Mesendoderm (in vitro differentiated cells): Measurements from ENCODE around the gene ATP1A4.

ENCODE experiments used
- DNase-seq: peaks from one replicate; pipeline ENCODE4 v3.0.0; 2013
- H2AK5ac ChIP-seq: 2 replicates; pipeline ENCODE4 v1.6.1; 2013; ENCODE audit warnings: low read length, inconsistent platforms
- H2BK120ac ChIP-seq: 2 replicates; pipeline ENCODE4 v1.6.1; 2013; ENCODE audit warnings: low read depth, mild to moderate bottlenecking, low read length, moderate library complexity, mixed read lengths
- H2BK15ac ChIP-seq: replicated peaks from 2 replicates; pipeline ENCODE4 v1.6.1; 2013; ENCODE audit warnings: low read depth, mild to moderate bottlenecking, moderate library complexity
- H2BK5ac ChIP-seq: 2 replicates; pipeline ENCODE4 v1.6.1; 2013; ENCODE audit warnings: low read length, inconsistent platforms
- H3K18ac ChIP-seq: 2 replicates; pipeline ENCODE4 v1.6.1; 2013; ENCODE audit warnings: mild to moderate bottlenecking, low read length, mixed read lengths
- H3K23ac ChIP-seq: one replicate; pipeline ENCODE4 v1.6.1; 2013; ENCODE audit warnings: low read length
- H3K27ac ChIP-seq: 2 replicates; pipeline ENCODE4 v1.5.1; 2013; ENCODE audit warnings: low read depth, mild to moderate bottlenecking, inconsistent platforms, low read length, moderate library complexity
- H3K27me3 ChIP-seq: 2 replicates; pipeline ENCODE4 v1.6.1; 2013; ENCODE audit warnings: low read length, control low read depth, mild to moderate bottlenecking, inconsistent platforms; ENCODE audit not compliant: insufficient read depth, poor library complexity
- H3K36me3 ChIP-seq: 2 replicates; pipeline ENCODE4 v1.6.1; 2013; ENCODE audit warnings: low read length, inconsistent platforms; ENCODE audit not compliant: control insufficient read depth, insufficient read depth
- H3K4ac ChIP-seq: one replicate; pipeline ENCODE4 v1.6.1; 2013; ENCODE audit warnings: low read depth, mild to moderate bottlenecking, low read length, moderate library complexity
- H3K4me1 ChIP-seq: 2 replicates; pipeline ENCODE4 v1.6.1; 2013; ENCODE audit warnings: low read depth, low read length, inconsistent platforms; ENCODE audit not compliant: control insufficient read depth
- H3K4me2 ChIP-seq: 2 replicates; pipeline ENCODE4 v1.6.1; 2013; ENCODE audit warnings: low read length
- H3K4me3 ChIP-seq: 2 replicates; pipeline ENCODE4 v1.5.1; 2013; ENCODE audit warnings: mild to moderate bottlenecking, low read length
- H3K56ac ChIP-seq: one replicate; pipeline ENCODE4 v1.6.1; 2013; ENCODE audit warnings: low read length
- H3K79me1 ChIP-seq: 2 replicates; pipeline ENCODE4 v1.6.1; 2013; ENCODE audit warnings: low read length, inconsistent platforms
- H3K79me2 ChIP-seq: 2 replicates; pipeline ENCODE4 v1.6.1; 2013; ENCODE audit warnings: mild to moderate bottlenecking, low read length; ENCODE audit not compliant: control insufficient read depth, insufficient read depth
- H3K9ac ChIP-seq: 2 replicates; pipeline ENCODE4 v1.6.1; 2013; ENCODE audit warnings: low read length, inconsistent platforms
- H4K5ac ChIP-seq: one replicate; pipeline ENCODE4 v1.6.1; 2013; ENCODE audit warnings: low read length
- H4K8ac ChIP-seq: one replicate; pipeline ENCODE4 v1.6.1; 2013; ENCODE audit warnings: low read depth, mild to moderate bottlenecking, control low read depth, low read length, moderate library complexity
- WGBS: extraction: QIAGEN DNeasy Blood & Tissue Kit; methylation state at CpG from one replicate; pipeline ENCODE4 v1.1.7; 2013; ENCODE audit warnings: low lambda C conversion rate, missing lambda C conversion rate; ENCODE audit not compliant: insufficient coverage; ENCODE audit errors: extremely low coverage; 5-methylcytosine and 5-hydroxymethylcytosine counted together

ATP1A4 gene

DNA sequence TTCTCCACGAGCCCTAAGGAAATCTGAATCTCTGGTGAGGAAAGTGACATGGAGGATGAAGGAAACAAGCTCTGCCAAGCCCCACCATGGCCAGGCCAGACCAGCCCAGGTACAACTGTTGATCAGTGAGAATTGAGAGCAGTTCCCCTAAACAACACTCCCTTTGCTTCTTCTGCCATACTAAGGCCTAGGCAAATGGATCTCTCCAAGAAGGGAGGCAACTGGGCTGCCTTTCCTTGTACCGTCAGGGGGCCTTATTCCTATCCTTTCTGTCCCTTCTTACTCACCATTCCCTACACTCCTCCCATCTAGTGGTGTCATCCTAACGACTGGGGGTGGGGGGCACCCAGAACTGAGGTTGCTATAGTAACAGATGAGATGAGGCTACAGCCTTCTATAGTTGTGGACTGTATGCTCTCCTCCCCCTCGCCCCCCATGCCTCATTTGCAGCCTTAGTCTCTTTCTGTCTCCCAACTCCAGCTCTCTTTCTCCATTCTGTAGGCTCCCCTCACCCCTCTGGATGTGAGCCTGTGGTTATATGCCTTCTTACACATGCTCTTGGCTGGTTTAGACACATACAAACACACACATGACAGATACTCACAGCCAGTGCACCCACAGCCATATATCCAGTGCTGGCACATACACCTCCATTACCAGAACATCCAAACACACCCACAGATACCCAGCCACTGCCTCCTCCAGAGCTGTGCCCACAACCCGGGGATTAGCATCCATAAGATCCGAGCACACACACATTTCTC lies 57.3 kb downstream of the ATP1A4 start:
- Histone ChIP-seq H3K4ac (no peak overlapping the region), H4K8ac (no peak overlapping the region), H3K79me1 (peaks cover 35% of the 10 kb centered on the region), H3K27me3 (no peaks in the 10 kb centered on the region), H3K18ac (no peak overlapping the region), H2BK120ac (no peak overlapping the region), H3K56ac (peak overlapping the region; percentile 8), H3K23ac (no peak overlapping the region), H2BK5ac (no peak overlapping the region), H3K79me2 (peaks cover 53% of the 10 kb centered on the region), H2AK5ac (no peak overlapping the region), H4K5ac (no peak overlapping the region), H3K4me3 (no peak overlapping the region), H3K9ac (no peak overlapping the region), H2BK15ac (no peak overlapping the region), H3K27ac (no peak overlapping the region), H3K4me2 (no peak overlapping the region), H3K4me1 (peaks cover 25% of the 10 kb centered on the region), H3K36me3 (peaks cover 15% of the 10 kb centered on the region)
- WGBS: no CpG with 5 or more reads among the region's 6 CpGs
- no peak for DNase-seq

DNA sequence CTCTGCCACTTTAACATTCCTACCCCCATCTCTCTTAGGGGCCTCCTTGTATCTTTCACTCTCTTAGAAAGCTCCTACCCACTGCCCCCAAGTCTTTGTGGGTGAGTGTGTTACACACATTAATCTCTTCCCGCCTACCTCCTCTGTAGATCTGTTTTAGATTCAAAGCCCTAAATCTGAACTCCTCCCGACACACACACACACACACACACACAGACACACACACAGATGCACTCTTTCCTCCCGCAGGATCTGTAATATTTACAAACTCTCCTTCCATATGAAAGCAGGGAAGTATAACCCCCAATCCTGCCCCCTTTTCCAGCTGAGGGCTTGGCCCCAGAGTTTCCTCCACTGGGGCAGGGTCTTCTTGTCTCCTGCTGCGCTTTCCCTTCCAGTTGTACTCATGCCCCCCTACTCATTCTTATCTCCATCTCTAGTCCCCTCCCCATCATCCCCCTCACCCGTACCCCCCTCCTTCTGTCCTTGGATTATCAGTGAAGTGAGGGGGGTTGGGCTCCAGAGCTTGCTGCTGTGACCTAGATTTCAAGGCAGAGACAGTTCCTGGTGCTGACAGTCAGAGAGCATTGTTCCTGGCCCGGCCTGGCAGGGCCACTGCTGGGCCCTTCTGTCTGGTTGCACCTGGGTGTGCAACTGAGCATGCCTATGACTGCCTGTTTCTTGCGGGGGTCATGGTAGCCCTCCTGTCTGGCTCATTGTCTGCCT lies 58.1 kb downstream of the ATP1A4 start:
- Histone ChIP-seq H3K36me3 (peaks cover 19% of the 10 kb centered on the region), H3K18ac (no peak overlapping the region), H3K9ac (peak overlapping the region; percentile 12), H3K27ac (no peak overlapping the region), H2BK120ac (no peak overlapping the region), H3K4me3 (no peak overlapping the region), H2AK5ac (no peak overlapping the region), H4K5ac (no peak overlapping the region), H3K4me2 (no peak overlapping the region), H4K8ac (no peak overlapping the region), H3K79me2 (peaks cover 53% of the 10 kb centered on the region), H3K4ac (no peak overlapping the region), H3K56ac (peak overlapping the region; percentile 44), H2BK15ac (no peak overlapping the region), H3K27me3 (no peaks in the 10 kb centered on the region), H3K23ac (no peak overlapping the region), H3K79me1 (peaks cover 35% of the 10 kb centered on the region), H3K4me1 (peaks cover 25% of the 10 kb centered on the region), H2BK5ac (no peak overlapping the region)
- peak; percentile 68 for DNase-seq
- no CpG with 5 or more reads among the region's 7 CpGs for WGBS

DNA sequence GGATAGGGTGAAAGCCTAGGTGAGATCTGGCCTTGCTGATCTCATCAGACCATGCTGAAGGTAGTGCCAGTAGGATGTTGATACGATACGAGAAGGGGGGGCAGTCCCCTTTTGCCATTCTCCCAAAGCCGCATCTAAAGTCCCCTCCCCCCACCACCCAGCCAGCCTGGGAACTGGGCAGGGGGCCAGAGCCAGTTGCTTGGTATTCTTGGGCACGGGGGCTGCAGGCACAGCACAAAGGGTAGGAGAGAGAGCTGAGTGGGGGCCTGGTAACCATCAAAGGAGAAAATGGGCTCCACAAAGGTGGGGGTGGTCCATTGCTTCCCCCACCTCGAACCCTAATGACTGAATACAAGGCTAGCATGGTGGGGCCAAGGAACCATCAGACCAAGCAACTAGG lies 59.2 kb downstream of the ATP1A4 start:
- no peak for DNase-seq
- no peak overlapping the region for H3K4me3 ChIP-seq
- no CpG with 5 or more reads among the region's 5 CpGs for WGBS

DNA sequence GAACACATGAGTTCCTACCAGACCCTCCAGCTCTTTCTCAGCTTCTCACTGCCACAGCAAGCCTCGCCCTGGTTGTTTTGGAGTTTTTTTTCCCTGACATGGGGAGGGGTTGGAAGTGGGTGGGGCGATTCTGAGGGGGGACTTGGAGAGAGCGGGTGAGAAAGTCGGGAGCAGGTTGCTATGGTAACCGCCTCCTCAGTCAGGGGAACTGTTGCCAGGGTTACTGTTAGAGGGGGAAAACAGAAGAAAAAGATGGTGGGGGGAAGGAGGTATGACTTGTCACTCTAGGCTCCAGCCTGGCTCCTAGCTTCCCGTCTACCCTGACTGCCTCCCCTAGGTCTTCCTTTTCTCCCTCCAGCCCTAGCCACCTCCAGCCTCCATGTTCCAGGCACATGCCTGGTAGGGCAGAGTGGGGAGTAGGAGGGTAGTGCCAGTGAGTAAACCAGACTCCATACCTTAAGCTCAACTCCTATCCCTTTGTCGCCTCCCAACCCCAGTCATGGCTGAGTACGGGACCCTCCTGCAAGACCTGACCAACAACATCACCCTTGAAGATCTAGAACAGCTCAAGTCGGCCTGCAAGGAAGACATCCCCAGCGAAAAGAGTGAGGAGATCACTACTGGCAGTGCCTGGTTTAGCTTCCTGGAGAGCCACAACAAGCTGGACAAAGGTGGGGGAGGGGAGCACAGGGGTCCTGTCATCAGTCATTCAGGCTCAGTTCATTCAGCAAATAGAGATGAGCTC lies 59.8 kb downstream of the ATP1A4 start:
- no peak overlapping the region for H2BK5ac ChIP-seq
- H3K9ac ChIP-seq: no peak overlapping the region
- no peak overlapping the region for H3K56ac ChIP-seq
- H3K23ac ChIP-seq: no peak overlapping the region
- no CpG with 5 or more reads among the region's 10 CpGs for WGBS
- H2AK5ac ChIP-seq: no peak overlapping the region
- H3K18ac ChIP-seq: no peak overlapping the region
- no peaks in the 10 kb centered on the region for H3K27me3 ChIP-seq
- H3K27ac ChIP-seq: no peak overlapping the region
- H2BK15ac ChIP-seq: no peak overlapping the region
- H2BK120ac ChIP-seq: no peak overlapping the region
- H4K5ac ChIP-seq: no peak overlapping the region
- H3K79me2 ChIP-seq: peaks cover 43% of the 10 kb centered on the region
- no peak overlapping the region for H3K4me2 ChIP-seq
- H3K79me1 ChIP-seq: peaks cover 29% of the 10 kb centered on the region
- H3K4me1 ChIP-seq: peaks cover 21% of the 10 kb centered on the region
- peak; percentile 77 for DNase-seq
- no peak overlapping the region for H3K4me3 ChIP-seq
- H4K8ac ChIP-seq: no peak overlapping the region
- peaks cover 27% of the 10 kb centered on the region for H3K36me3 ChIP-seq
- H3K4ac ChIP-seq: no peak overlapping the region

More for the DNA sequence above, 59.2 kb downstream of the ATP1A4 start:
- Histone ChIP-seq H3K4me2 (no peak overlapping the region), H3K4me1 (peaks cover 21% of the 10 kb centered on the region), H2BK15ac (no peak overlapping the region), H3K79me2 (peaks cover 50% of the 10 kb centered on the region), H3K27ac (no peak overlapping the region), H3K79me1 (peaks cover 33% of the 10 kb centered on the region), H3K18ac (no peak overlapping the region), H3K9ac (no peak overlapping the region), H2BK5ac (no peak overlapping the region), H4K8ac (no peak overlapping the region), H3K23ac (no peak overlapping the region), H3K4ac (no peak overlapping the region), H3K36me3 (peaks cover 24% of the 10 kb centered on the region), H4K5ac (no peak overlapping the region), H2AK5ac (no peak overlapping the region), H2BK120ac (no peak overlapping the region), H3K27me3 (no peaks in the 10 kb centered on the region), H3K56ac (no peak overlapping the region)

DNA sequence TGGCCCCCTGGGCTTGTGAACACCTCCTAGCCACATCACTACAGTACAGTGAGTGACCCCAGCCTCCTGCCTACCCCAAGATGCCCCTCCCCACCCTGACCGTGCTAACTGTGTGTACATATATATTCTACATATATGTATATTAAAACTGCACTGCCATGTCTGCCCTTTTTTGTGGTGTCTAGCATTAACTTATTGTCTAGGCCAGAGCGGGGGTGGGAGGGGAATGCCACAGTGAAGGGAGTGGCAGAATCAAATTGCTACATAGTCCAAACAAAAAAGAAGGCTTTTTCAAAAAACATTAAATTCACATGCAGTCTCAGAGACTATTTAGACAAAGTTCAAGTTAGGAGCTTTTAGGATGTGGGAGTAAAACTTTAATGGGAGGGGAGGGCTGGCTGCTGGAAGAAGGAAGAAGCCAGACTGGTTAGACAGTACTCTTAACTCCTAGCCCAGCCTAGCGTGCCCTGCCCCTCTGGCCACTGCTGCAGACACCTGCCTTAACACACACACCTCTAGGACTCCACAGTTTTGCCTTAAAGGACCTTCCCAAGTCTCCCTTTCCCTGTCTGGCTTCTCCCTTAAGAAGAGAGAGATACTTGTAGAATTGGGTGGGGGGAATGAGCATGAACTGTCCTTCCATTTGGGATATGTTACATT lies 63.2 kb downstream of the ATP1A4 start:
- Histone ChIP-seq H3K23ac (no peak overlapping the region), H2BK15ac (no peak overlapping the region), H3K4me2 (no peak overlapping the region), H2AK5ac (no peak overlapping the region), H3K27ac (no peak overlapping the region), H4K5ac (no peak overlapping the region), H4K8ac (no peak overlapping the region), H2BK120ac (no peak overlapping the region), H3K36me3 (peaks cover 37% of the 10 kb centered on the region), H3K4me1 (peaks cover 10% of the 10 kb centered on the region), H3K9ac (no peak overlapping the region), H3K27me3 (no peaks in the 10 kb centered on the region), H3K79me1 (peaks cover 17% of the 10 kb centered on the region), H3K56ac (no peak overlapping the region), H3K18ac (no peak overlapping the region), H2BK5ac (no peak overlapping the region), H3K79me2 (peaks cover 14% of the 10 kb centered on the region), H3K4ac (no peak overlapping the region), H3K4me3 (no peak overlapping the region)
- DNase-seq: no peak
- no CpG with 5 or more reads among the region's 3 CpGs for WGBS
